ENCODE data around the gene C1QBP. TPM values are rescaled to one million over a fixed set of nuclear protein-coding genes. Genes with fewer than 3 reads are reported as not detected.

Gene C1QBP
- total RNA-seq, 4 donors from 2014 or later, result 75.4 to 143 (median 113) TPM

GRCh38 chr17:5425826-5426225 lies 13.1 kb downstream of the C1QBP start:
- Histone ChIP-seq H3K9me3 (no peaks in the 10 kb centered on the region), H3K4me1 (peaks cover 5 to 6% of the 10 kb centered on the region in 2 donors), H3K4me3 (replicated peaks in 1 of 3) (no peak overlapping the region), H3K27me3 (no peaks in the 10 kb centered on the region), H3K27ac (no peak overlapping the region), H3K36me3 (peaks cover 22 to 48% of the 10 kb centered on the region in 2 donors)
- intact Hi-C loops (cut with DNase I), result no loop called here
- 70 to 78% methylated on average over 3 of the region's 3 CpGs for WGBS, 2 donors
- no peak for DNase-seq
- TF ChIP-seq POLR2A (IDR thresholded peaks at IDR 0.05) (no peak), CTCF (IDR thresholded peaks at IDR 0.05) (no peak)

- peaks cover 22 to 47% of the 10 kb centered on the region in 2 donors for H3K36me3 ChIP-seq
- 76 to 77% methylated on average over 1 of the region's 1 CpG for WGBS, 2 donors
- DNase-seq, result no peak
- intact Hi-C loops (cut with DNase I), result no loop called here
- H3K4me1 ChIP-seq, result peaks cover 9% of the 10 kb centered on the region in 2 donors
- H3K27me3 ChIP-seq, result no peaks in the 10 kb centered on the region
- TF ChIP-seq POLR2A (IDR thresholded peaks at IDR 0.05) (no peak), CTCF (IDR thresholded peaks at IDR 0.05) (no peak)
- no peaks in the 10 kb centered on the region for H3K9me3 ChIP-seq
- no peak overlapping the region for H3K27ac ChIP-seq
- H3K4me3 ChIP-seq (replicated peaks in 1 of 3), result no peak overlapping the region
Observed at GRCh38 chr17:5424909-5425308, 14.0 kb downstream of the C1QBP start.

- intact Hi-C loops (cut with DNase I), result no loop called here
- no peak for TF ChIP-seq CTCF (IDR thresholded peaks at IDR 0.05)
- no peak for TF ChIP-seq POLR2A (IDR thresholded peaks at IDR 0.05)
- no peak for DNase-seq
- Histone ChIP-seq H3K4me3 (replicated peaks in 1 of 3) (no peak overlapping the region), H3K27ac (no peak overlapping the region), H3K4me1 (peaks cover 15 to 19% of the 10 kb centered on the region in 2 donors), H3K9me3 (no peaks in the 10 kb centered on the region), H3K36me3 (peaks cover 22 to 38% of the 10 kb centered on the region in 2 donors), H3K27me3 (no peaks in the 10 kb centered on the region)
- 90 to 96% methylated on average over 2 of the region's 2 CpGs for WGBS, 2 donors
Observed at GRCh38 chr17:5422505-5422904, 16.4 kb downstream of the C1QBP start.

GRCh38 chr17:5419959-5420653 lies 18.8 kb downstream of the C1QBP start, which contains the start of gene RPAIN:
RPAIN (plus strand) TSS chr17:5420182; CDS start chr17:5420211, 29 bp downstream.
- no peaks in the 10 kb centered on the region for H3K27me3 ChIP-seq
- peaks cover 14 to 20% of the 10 kb centered on the region in 2 donors for H3K36me3 ChIP-seq
- peak within 1 kb of the TSS; percentile 94 to 96 (median 95) for H3K27ac ChIP-seq
- peak; percentile 90 to 92 for DNase-seq
- 0 to 1% methylated on average over 28 to 31 of the region's 41 CpGs for WGBS, 2 donors
- H3K4me1 ChIP-seq, result peaks cover 21 to 31% of the 10 kb centered on the region in 2 donors
- no peaks in the 10 kb centered on the region for H3K9me3 ChIP-seq
- peak within 1 kb of the TSS; percentile 50 to 91 (median 71) for H3K4me3 ChIP-seq (replicated peaks in 1 of 3)
- TF ChIP-seq CTCF (IDR thresholded peaks at IDR 0.05), result peak in 1 of 6 experiments; percentile 24
- peak; percentile 8 to 59 for TF ChIP-seq POLR2A (IDR thresholded peaks at IDR 0.05)
- intact Hi-C loops (cut with DNase I), result no loop called here

- DNase-seq, result peak; percentile 97 to 98
- WGBS, 2 donors, result 0 to 1% methylated on average over 12 to 21 of the region's 49 CpGs
- Histone ChIP-seq H3K9me3 (no peaks in the 10 kb centered on the region), H3K27ac (peak within 1 kb of the TSS; percentile 94 to 96 (median 95)), H3K4me1 (peaks cover 21 to 31% of the 10 kb centered on the region in 2 donors), H3K4me3 (replicated peaks in 1 of 3) (peak within 1 kb of the TSS; percentile 50 to 91 (median 71)), H3K36me3 (peaks cover 16 to 19% of the 10 kb centered on the region in 2 donors), H3K27me3 (no peaks in the 10 kb centered on the region)
- TF ChIP-seq CTCF (IDR thresholded peaks at IDR 0.05) (no peak), POLR2A (IDR thresholded peaks at IDR 0.05) (peak; percentile 81 to 82)
- intact Hi-C loops (cut with DNase I), result no loop called here
Observed at GRCh38 chr17:5419356-5419958, 19.5 kb downstream of the C1QBP start, which contains the start of gene NUP88. NUP88 (minus strand) TSS chr17:5419662; CDS start chr17:5419650, 12 bp downstream.

Data from thyroid gland (tissue), 4 donors.